Prostate gland (tissue), 2 donors: ENCODE data around the gene TMF1. TPM values are rescaled to one million over a fixed set of nuclear protein-coding genes. Genes with fewer than 3 reads are reported as not detected.

ENCODE experiments used
- DNase-seq: peaks from one replicate; pipeline ENCODE4 v3.0.0-alpha.2; 2019; ENCODE audit warnings: low spot score
- H3K27ac ChIP-seq, 2 donors: fragments of 200-600 bp; sonication (generic); 2 replicates each; pipeline ENCODE4 v1.5.1; 2017 to 2019
- H3K27me3 ChIP-seq: fragments of 200-600 bp; sonication (generic); replicated peaks from 2 replicates; pipeline ENCODE4 v1.5.1; 2019; ENCODE audit not compliant: insufficient read depth
- H3K36me3 ChIP-seq, 2 donors: fragments of 200-600 bp; sonication (generic); 1 replicate in 1 of 2; 2 replicates in 1 of 2; pipeline versions ENCODE4 v1.5.1 to v1.8.1; 2017 to 2019
- H3K4me1 ChIP-seq: fragments of 200-600 bp; sonication (generic); replicated peaks from 2 replicates; pipeline ENCODE4 v1.5.1; 2019
- H3K4me3 ChIP-seq, 2 donors: fragments of 200-600 bp; sonication (generic); 2 replicates each; pipeline ENCODE4 v1.5.1; 2017 to 2019
- H3K9me3 ChIP-seq: fragments of 200-600 bp; sonication (generic); 2 replicates; pipeline ENCODE4 v1.5.1; 2017
- POLR2A ChIP-seq: fragments of 450-650 bp; IDR thresholded peaks from one replicate; pipeline ENCODE4 v1.6.1; 2016; ENCODE audit warnings: antibody characterized with exemption, mild to moderate bottlenecking
- POLR2AphosphoS5 ChIP-seq: sonication (generic); formaldehyde crosslinking; IDR thresholded peaks from one replicate; pipeline ENCODE4 v1.6.1; 2017; ENCODE audit warnings: antibody characterized with exemption
- WGBS: methylation state at CpG from one replicate; pipeline ENCODE4 v1.1.5; 2018; 5-methylcytosine and 5-hydroxymethylcytosine counted together
- intact Hi-C: fragments of 100-400 bp; cut with DNase I; formaldehyde crosslinking; loops from one replicate; pipeline ENCODE4 v1.14.2; 2022
- total RNA-seq, 2 donors: library from RNA; depleted of rRNA; stranded (reverse); fragments of >200 nt; gene quantifications; one replicate each; pipeline ENCODE4 v1.1.0, GENCODE V29; 2016
- TF ChIP-seq, protein P1 (sequence below), 4 experiments: fragments of 200-600 bp in 2 of 4; fragments of 450-650 bp in 2 of 4; sonication (generic) in 2 of 4; IDR thresholded peaks; 1 replicate in 3 of 4; 2 replicates in 1 of 4; pipeline ENCODE4 v1.5.1; 2016 to 2019; ENCODE audit warnings: antibody characterized with exemption in 4 of 4, mild to moderate bottlenecking in 2 of 4, moderate library complexity in 2 of 4

Gene TMF1, protein sequence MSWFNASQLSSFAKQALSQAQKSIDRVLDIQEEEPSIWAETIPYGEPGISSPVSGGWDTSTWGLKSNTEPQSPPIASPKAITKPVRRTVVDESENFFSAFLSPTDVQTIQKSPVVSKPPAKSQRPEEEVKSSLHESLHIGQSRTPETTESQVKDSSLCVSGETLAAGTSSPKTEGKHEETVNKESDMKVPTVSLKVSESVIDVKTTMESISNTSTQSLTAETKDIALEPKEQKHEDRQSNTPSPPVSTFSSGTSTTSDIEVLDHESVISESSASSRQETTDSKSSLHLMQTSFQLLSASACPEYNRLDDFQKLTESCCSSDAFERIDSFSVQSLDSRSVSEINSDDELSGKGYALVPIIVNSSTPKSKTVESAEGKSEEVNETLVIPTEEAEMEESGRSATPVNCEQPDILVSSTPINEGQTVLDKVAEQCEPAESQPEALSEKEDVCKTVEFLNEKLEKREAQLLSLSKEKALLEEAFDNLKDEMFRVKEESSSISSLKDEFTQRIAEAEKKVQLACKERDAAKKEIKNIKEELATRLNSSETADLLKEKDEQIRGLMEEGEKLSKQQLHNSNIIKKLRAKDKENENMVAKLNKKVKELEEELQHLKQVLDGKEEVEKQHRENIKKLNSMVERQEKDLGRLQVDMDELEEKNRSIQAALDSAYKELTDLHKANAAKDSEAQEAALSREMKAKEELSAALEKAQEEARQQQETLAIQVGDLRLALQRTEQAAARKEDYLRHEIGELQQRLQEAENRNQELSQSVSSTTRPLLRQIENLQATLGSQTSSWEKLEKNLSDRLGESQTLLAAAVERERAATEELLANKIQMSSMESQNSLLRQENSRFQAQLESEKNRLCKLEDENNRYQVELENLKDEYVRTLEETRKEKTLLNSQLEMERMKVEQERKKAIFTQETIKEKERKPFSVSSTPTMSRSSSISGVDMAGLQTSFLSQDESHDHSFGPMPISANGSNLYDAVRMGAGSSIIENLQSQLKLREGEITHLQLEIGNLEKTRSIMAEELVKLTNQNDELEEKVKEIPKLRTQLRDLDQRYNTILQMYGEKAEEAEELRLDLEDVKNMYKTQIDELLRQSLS
- 10 to 100 TPM; 24.9 to 29.1 TPM for total RNA-seq

DNA sequence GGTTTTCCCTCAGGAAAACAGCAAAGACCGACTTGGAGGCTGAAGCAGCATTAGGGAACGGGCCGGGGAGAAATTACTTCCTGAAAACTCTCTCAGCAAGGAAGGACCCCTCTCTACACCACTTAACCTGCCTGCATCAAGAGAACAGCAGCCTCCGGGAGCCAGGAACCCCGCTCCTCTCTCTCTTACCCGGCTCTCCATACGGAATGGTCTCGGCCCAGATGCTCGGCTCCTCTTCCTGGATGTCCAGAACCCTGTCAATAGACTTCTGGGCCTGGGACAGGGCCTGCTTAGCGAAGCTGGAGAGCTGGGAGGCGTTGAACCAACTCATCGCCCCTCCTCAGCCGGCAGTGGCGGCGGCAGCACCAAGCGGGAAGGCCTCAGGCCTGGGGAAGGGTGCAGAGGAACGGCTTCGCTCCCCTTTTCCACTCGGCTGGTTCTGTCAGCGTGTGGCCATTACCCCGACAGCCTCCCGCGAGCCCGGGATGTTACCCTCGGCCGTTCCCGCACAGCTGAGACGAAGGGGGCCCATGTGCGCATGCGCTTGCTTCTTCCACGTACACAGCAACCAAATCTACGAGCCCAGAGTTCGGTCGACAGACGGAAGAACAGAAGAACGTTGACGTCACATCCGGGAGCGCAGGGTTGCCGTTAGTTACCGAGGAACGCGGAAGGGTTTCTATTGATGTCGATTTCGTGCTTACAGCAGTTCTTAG is at the start of gene TMF1:
Gene TMF1, minus strand, starts transcription at position 578 of the 716 bp plus-strand sequence. Its CDS starts 247 bp downstream, at position 331.
- Histone ChIP-seq H3K27ac (peak within 1 kb of the TSS; percentile 92), H3K4me1 (no peaks in the 10 kb centered on the region), H3K36me3 (no peaks in the 10 kb centered on the region), H3K9me3 (no peaks in the 10 kb centered on the region), H3K27me3 (no peaks in the 10 kb centered on the region), H3K4me3 (peak within 1 kb of the TSS; percentile 63 to 64)
- intact Hi-C loops, result loop anchor here (5.0 kb wide), 1 partner anchor 40 kb away; the partner anchor contains the start of gene EOGT
- DNase-seq, result peak; percentile 99
- WGBS, result under 1% methylated on average over 45 of the region's 45 CpGs
- TF ChIP-seq, protein P1, sequence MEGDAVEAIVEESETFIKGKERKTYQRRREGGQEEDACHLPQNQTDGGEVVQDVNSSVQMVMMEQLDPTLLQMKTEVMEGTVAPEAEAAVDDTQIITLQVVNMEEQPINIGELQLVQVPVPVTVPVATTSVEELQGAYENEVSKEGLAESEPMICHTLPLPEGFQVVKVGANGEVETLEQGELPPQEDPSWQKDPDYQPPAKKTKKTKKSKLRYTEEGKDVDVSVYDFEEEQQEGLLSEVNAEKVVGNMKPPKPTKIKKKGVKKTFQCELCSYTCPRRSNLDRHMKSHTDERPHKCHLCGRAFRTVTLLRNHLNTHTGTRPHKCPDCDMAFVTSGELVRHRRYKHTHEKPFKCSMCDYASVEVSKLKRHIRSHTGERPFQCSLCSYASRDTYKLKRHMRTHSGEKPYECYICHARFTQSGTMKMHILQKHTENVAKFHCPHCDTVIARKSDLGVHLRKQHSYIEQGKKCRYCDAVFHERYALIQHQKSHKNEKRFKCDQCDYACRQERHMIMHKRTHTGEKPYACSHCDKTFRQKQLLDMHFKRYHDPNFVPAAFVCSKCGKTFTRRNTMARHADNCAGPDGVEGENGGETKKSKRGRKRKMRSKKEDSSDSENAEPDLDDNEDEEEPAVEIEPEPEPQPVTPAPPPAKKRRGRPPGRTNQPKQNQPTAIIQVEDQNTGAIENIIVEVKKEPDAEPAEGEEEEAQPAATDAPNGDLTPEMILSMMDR (IDR thresholded peaks at IDR 0.05), result peak in 1 of 4 experiments; percentile 12
- peak; percentile 98 for TF ChIP-seq POLR2AphosphoS5
- TF ChIP-seq POLR2A, result peak; percentile 91

DNA sequence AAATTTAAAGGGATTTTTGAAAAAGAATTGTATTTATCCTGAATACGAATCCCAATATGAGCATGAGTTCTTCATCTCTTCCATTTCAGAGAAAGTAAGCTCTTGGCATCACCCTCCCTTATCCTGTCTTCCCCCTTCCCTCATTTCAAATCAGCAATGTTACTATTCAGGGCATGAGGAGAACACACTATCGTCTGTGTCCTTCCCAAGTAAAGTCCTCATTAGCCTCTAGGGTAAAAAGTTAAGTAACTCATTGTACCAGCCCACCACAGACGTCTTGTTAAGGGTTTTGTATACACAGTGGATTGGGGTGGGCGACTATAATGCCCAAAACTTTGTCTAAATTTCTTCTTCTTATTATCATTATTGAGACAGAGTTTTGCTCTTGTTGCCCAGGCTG is 47.4 kb upstream of the TMF1 start:
- no peaks in the 10 kb centered on the region for H3K36me3 ChIP-seq
- H3K4me3 ChIP-seq, result no peak overlapping the region
- peaks cover 4% of the 10 kb centered on the region for H3K4me1 ChIP-seq
- TF ChIP-seq, protein P1 (IDR thresholded peaks at IDR 0.05), result no peak
- TF ChIP-seq POLR2A (no peak), POLR2AphosphoS5 (no peak)
- 87% methylated on average over 4 of the region's 4 CpGs for WGBS
- DNase-seq, result no peak
- no peaks in the 10 kb centered on the region for H3K9me3 ChIP-seq
- H3K27ac ChIP-seq, result no peak overlapping the region
- intact Hi-C loops, result no loop called here
- H3K27me3 ChIP-seq, result no peaks in the 10 kb centered on the region

DNA sequence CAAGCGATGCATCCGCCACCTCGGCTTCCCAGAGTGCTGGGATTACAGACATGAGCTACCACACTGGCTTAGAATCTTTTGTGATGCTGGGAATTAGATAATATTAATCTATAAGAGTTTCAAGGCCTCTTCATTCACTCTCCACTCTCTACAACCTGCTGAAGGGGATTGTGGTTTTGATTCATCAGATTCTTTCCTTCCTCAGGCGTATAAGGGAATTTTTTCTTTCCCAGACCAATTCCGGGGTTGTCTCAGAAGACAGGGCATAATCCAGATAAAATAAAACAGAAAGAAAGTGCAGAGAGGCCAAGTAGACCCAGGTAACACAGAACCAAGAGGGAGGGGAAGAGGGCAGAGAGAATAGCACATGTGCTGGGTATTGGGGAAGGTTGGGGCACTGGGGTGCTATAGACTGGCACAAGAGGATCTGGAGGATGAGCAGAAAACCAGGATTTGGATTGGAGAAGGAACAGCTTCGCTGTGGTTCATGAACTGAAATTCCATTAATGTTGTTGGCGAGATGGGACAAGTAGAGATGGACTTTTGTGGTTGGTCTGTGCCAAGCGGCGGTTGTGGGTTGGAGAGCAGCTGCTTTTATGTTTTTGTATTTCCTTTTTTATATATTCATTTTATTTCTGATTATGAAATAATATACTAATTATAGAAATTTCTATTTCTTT is 45.4 kb upstream of the TMF1 start:
- peak overlapping the region in 1 of 2 donors; percentile 9 for H3K27ac ChIP-seq
- no peaks in the 10 kb centered on the region for H3K27me3 ChIP-seq
- H3K4me3 ChIP-seq, result no peak overlapping the region
- TF ChIP-seq, protein P1 (IDR thresholded peaks at IDR 0.05), result no peak
- TF ChIP-seq POLR2AphosphoS5, result no peak
- TF ChIP-seq POLR2A, result no peak
- DNase-seq, result no peak
- peaks cover 18% of the 10 kb centered on the region for H3K4me1 ChIP-seq
- WGBS, result 83% methylated on average over 9 of the region's 9 CpGs
- no peaks in the 10 kb centered on the region for H3K9me3 ChIP-seq
- intact Hi-C loops, result no loop called here
- no peaks in the 10 kb centered on the region for H3K36me3 ChIP-seq

DNA sequence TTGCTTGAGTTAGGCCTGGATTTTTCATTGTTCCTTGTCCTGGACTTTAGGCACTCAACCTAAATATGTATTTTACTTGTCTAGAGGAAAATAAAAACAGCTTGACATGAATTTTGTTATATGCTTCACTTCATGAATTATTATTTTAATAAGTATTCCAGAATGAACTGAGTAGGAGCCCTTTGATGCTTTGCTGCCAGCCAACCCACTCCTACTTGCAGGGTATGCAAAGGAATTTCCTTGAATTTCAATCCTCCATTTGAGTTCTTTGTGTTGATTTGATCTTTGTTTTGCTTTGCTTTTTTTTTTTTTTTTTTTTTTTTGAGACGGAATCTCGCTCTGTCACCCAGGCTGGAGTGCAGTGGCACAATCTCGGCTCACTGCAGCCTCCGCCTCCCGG is 44.2 kb upstream of the TMF1 start:
- no peaks in the 10 kb centered on the region for H3K9me3 ChIP-seq
- H3K4me1 ChIP-seq, result peaks cover 28% of the 10 kb centered on the region
- DNase-seq, result no peak
- no peaks in the 10 kb centered on the region for H3K27me3 ChIP-seq
- H3K27ac ChIP-seq, result peak overlapping the region; percentile 61 to 64
- intact Hi-C loops, result no loop called here
- H3K4me3 ChIP-seq, result no peak overlapping the region
- 89% methylated on average over 5 of the region's 5 CpGs for WGBS
- H3K36me3 ChIP-seq, result no peaks in the 10 kb centered on the region
- no peak for TF ChIP-seq POLR2AphosphoS5
- no peak for TF ChIP-seq POLR2A
- TF ChIP-seq, protein P1 (IDR thresholded peaks at IDR 0.05), result no peak
